ENCODE data around the gene KLHL10. TPM values are rescaled to one million over a fixed set of nuclear protein-coding genes. Genes with fewer than 3 reads are reported as not detected.

Gene KLHL10
- total and polyA plus RNA-seq, 3 experiments from 2014 or later = 0.24 TPM; not detected in 2

GRCh38 chr17:41882756-41883155 is 45.1 kb downstream of the KLHL10 start:
- Histone ChIP-seq H3K4me1 (ENCODE audit: insufficient read depth, low read length) (no peaks in the 10 kb centered on the region), H3K9me3 (ENCODE audit: low read length) (no peaks in the 10 kb centered on the region), H3K27ac (ENCODE audit: low read depth, low read length) (no peak overlapping the region), H3K4me3 (ENCODE audit: low read length) (no peak overlapping the region), H3K27me3 (ENCODE audit: insufficient read depth, low read length, poor library complexity, severe bottlenecking) (no peaks in the 10 kb centered on the region), H3K36me3 (ENCODE audit: insufficient read depth, low read length) (peaks cover 50% of the 10 kb centered on the region)
- POLR2A ChIA-PET = no interaction called here
- Mint-ChIP-seq H3K4me1 (peaks cover 0 to 5% (median 0%) of the 10 kb centered on the region in 3 donors), H3K4me3 (no peak overlapping the region), H3K9me3 (no peaks in the 10 kb centered on the region), H3K27me3 (peaks cover 0 to 2% of the 10 kb centered on the region in 2 donors), H3K27ac (no peak overlapping the region), H3K36me3 (peaks cover 20 to 85% (median 26%) of the 10 kb centered on the region in 3 donors)
- no peak for DNase-seq
- CTCF ChIA-PET = no interaction called here

GRCh38 chr17:41885733-41886132 is 48.1 kb downstream of the KLHL10 start:
- Histone ChIP-seq H3K4me3 (ENCODE audit: low read length) (no peak overlapping the region), H3K36me3 (ENCODE audit: insufficient read depth, low read length) (peaks cover 37% of the 10 kb centered on the region), H3K9me3 (ENCODE audit: low read length) (no peaks in the 10 kb centered on the region), H3K27me3 (ENCODE audit: insufficient read depth, low read length, poor library complexity, severe bottlenecking) (no peaks in the 10 kb centered on the region), H3K27ac (ENCODE audit: low read depth, low read length) (no peak overlapping the region), H3K4me1 (ENCODE audit: insufficient read depth, low read length) (no peaks in the 10 kb centered on the region)
- Mint-ChIP-seq H3K27me3 (no peaks in the 10 kb centered on the region), H3K27ac (peak overlapping the region in 1 of 8 donors; percentile 8), H3K4me3 (no peak overlapping the region), H3K9me3 (no peaks in the 10 kb centered on the region), H3K36me3 (peaks cover 20 to 84% (median 23%) of the 10 kb centered on the region in 3 donors), H3K4me1 (peaks cover 0 to 5% (median 0%) of the 10 kb centered on the region in 3 donors)
- POLR2A ChIA-PET = no interaction called here
- DNase-seq = no peak
- CTCF ChIA-PET = interaction anchor here (0.6 kb wide), 1 partner anchor 74 kb away, joined by 3 read pairs; the partner anchor contains the start of gene P3H4

DNA sequence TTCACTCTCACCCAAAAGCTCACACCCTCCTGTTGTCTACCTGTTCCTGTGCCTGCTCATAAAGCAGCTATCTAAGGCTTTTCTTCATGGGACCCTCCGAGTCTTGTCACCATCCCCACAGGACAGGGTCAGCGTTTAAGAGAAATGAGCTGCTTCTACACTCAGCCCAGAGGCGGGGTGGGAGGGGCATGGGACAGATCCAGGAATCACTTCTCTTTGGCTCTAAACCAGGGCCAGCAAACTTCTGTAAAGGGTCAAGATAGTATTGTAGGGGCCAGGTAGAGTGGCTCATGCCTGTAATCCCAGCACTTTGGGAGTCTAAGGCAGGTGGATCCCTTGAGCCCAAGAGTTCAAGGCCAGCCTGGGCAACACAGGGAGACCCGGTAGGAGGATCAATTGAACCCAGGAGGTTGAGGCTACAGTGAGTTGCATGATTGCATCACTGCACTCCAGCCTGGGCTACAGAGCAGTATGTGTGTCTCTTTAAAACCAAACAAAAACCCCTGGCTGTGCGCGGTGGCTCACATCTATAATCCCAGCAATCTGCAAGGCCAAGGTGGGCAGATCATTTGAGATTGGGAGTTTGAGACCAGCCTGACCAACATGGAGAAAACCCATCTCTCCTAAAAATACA is 50.8 kb downstream of the KLHL10 start:
- POLR2A ChIA-PET = interaction anchor here (0.6 kb wide), 1 partner anchor 51 kb away, joined by 4 read pairs; the partner anchor contains the start of gene KLHL10
- Mint-ChIP-seq H3K9me3 (no peaks in the 10 kb centered on the region), H3K27ac (peak overlapping the region in 2 of 8 donors; percentile 36 to 49), H3K36me3 (peaks cover 15 to 85% (median 25%) of the 10 kb centered on the region in 3 donors), H3K27me3 (no peaks in the 10 kb centered on the region), H3K4me1 (no peaks in the 10 kb centered on the region), H3K4me3 (no peak overlapping the region)
- Histone ChIP-seq H3K9me3 (ENCODE audit: low read length) (no peaks in the 10 kb centered on the region), H3K27me3 (ENCODE audit: insufficient read depth, low read length, poor library complexity, severe bottlenecking) (no peaks in the 10 kb centered on the region), H3K36me3 (ENCODE audit: insufficient read depth, low read length) (peaks cover 51% of the 10 kb centered on the region), H3K27ac (ENCODE audit: low read depth, low read length) (no peak overlapping the region), H3K4me1 (ENCODE audit: insufficient read depth, low read length) (no peaks in the 10 kb centered on the region), H3K4me3 (ENCODE audit: low read length) (no peak overlapping the region)
- no peak for DNase-seq
- CTCF ChIA-PET = no interaction called here

- Histone ChIP-seq H3K4me3 (ENCODE audit: low read length) (no peak overlapping the region), H3K27me3 (ENCODE audit: insufficient read depth, low read length, poor library complexity, severe bottlenecking) (no peaks in the 10 kb centered on the region), H3K27ac (ENCODE audit: low read depth, low read length) (no peak overlapping the region), H3K36me3 (ENCODE audit: insufficient read depth, low read length) (peaks cover 45% of the 10 kb centered on the region), H3K9me3 (ENCODE audit: low read length) (no peaks in the 10 kb centered on the region), H3K4me1 (ENCODE audit: insufficient read depth, low read length) (no peaks in the 10 kb centered on the region)
- H3K27me3 Mint-ChIP-seq = no peaks in the 10 kb centered on the region
- H3K9me3 Mint-ChIP-seq = no peaks in the 10 kb centered on the region
- CTCF ChIA-PET = no interaction called here
- no peaks in the 10 kb centered on the region for H3K4me1 Mint-ChIP-seq
- POLR2A ChIA-PET = no interaction called here
- peaks cover 14 to 80% (median 18%) of the 10 kb centered on the region in 3 donors for H3K36me3 Mint-ChIP-seq
- DNase-seq = no peak
- H3K4me3 Mint-ChIP-seq = no peak overlapping the region
- H3K27ac Mint-ChIP-seq = peak overlapping the region in 2 of 8 donors; percentile 26 to 70
Observed at GRCh38 chr17:41891135-41892020, 53.8 kb downstream of the KLHL10 start.

GRCh38 chr17:41892021-41892376 is 54.4 kb downstream of the KLHL10 start:
- no peaks in the 10 kb centered on the region for H3K4me1 ChIP-seq (ENCODE audit: insufficient read depth, low read length)
- H3K9me3 Mint-ChIP-seq = no peaks in the 10 kb centered on the region
- H3K27me3 Mint-ChIP-seq = no peaks in the 10 kb centered on the region
- H3K36me3 Mint-ChIP-seq = peaks cover 14 to 82% (median 19%) of the 10 kb centered on the region in 3 donors
- no peak overlapping the region for H3K4me3 Mint-ChIP-seq
- no peaks in the 10 kb centered on the region for H3K27me3 ChIP-seq (ENCODE audit: insufficient read depth, low read length, poor library complexity, severe bottlenecking)
- no peak overlapping the region for H3K4me3 ChIP-seq (ENCODE audit: low read length)
- H3K9me3 ChIP-seq (ENCODE audit: low read length) = no peaks in the 10 kb centered on the region
- no peak overlapping the region for H3K27ac ChIP-seq (ENCODE audit: low read depth, low read length)
- no peak for DNase-seq
- POLR2A ChIA-PET = no interaction called here
- H3K27ac Mint-ChIP-seq = peak overlapping the region in 3 of 8 donors; percentile 26 to 70 (median 60)
- peaks cover 49% of the 10 kb centered on the region for H3K36me3 ChIP-seq (ENCODE audit: insufficient read depth, low read length)
- CTCF ChIA-PET = no interaction called here
- no peaks in the 10 kb centered on the region for H3K4me1 Mint-ChIP-seq

- no peak overlapping the region for H3K4me3 ChIP-seq (ENCODE audit: low read length)
- H3K27ac ChIP-seq (ENCODE audit: low read depth, low read length) = no peak overlapping the region
- Mint-ChIP-seq H3K27me3 (no peaks in the 10 kb centered on the region), H3K36me3 (peaks cover 5 to 82% (median 17%) of the 10 kb centered on the region in 3 donors), H3K4me1 (no peaks in the 10 kb centered on the region), H3K9me3 (no peaks in the 10 kb centered on the region), H3K27ac (no peak overlapping the region), H3K4me3 (no peak overlapping the region)
- H3K9me3 ChIP-seq (ENCODE audit: low read length) = no peaks in the 10 kb centered on the region
- DNase-seq = no peak
- no peaks in the 10 kb centered on the region for H3K4me1 ChIP-seq (ENCODE audit: insufficient read depth, low read length)
- peaks cover 45% of the 10 kb centered on the region for H3K36me3 ChIP-seq (ENCODE audit: insufficient read depth, low read length)
- POLR2A ChIA-PET = no interaction called here
- CTCF ChIA-PET = interaction anchor here (1.0 kb wide), 1 partner anchor 91 kb away, joined by 3 read pairs; no protein-coding TSS in a partner anchor
- H3K27me3 ChIP-seq (ENCODE audit: insufficient read depth, low read length, poor library complexity, severe bottlenecking) = no peaks in the 10 kb centered on the region
Observed at GRCh38 chr17:41893384-41893783, 55.8 kb downstream of the KLHL10 start.

DNA sequence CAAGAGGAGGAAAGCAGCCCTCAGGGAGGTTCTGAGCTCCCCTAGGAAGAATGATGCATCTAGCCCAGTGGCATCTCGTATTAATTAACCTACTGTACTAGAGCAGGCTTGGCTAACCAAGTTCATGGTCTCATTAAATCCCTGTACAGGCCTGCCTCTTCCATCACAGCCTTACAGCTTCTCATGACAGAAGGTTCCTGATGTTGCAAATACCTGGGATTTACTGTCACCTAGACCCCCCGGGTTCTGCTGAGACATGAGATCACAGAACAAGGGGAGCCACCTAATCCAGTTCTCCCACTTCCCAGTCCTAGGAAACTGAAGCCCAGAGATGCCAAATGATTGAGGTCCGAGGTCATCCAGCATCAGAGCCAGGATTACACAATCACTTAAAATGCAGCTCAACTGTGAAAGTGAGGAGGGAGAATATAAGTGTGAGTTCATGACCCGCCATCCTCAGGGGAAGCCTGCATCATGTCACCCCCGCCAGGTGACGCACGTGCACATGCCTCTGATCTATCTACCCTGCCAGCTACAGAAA is 57.2 kb downstream of the KLHL10 start:
- Mint-ChIP-seq H3K4me3 (no peak overlapping the region), H3K9me3 (no peaks in the 10 kb centered on the region), H3K27me3 (no peaks in the 10 kb centered on the region), H3K4me1 (peaks cover 0 to 3% (median 0%) of the 10 kb centered on the region in 3 donors), H3K27ac (peak overlapping the region in 2 of 8 donors; percentile 53 to 73), H3K36me3 (peaks cover 8 to 83% (median 17%) of the 10 kb centered on the region in 3 donors)
- no peak for DNase-seq
- H3K27ac ChIP-seq (ENCODE audit: low read depth, low read length) = no peak overlapping the region
- ChIA-PET CTCF (no interaction called here), POLR2A (no interaction called here)
- no peaks in the 10 kb centered on the region for H3K4me1 ChIP-seq (ENCODE audit: insufficient read depth, low read length)
- H3K4me3 ChIP-seq (ENCODE audit: low read length) = no peak overlapping the region
- H3K27me3 ChIP-seq (ENCODE audit: insufficient read depth, low read length, poor library complexity, severe bottlenecking) = no peaks in the 10 kb centered on the region
- H3K9me3 ChIP-seq (ENCODE audit: low read length) = no peaks in the 10 kb centered on the region
- H3K36me3 ChIP-seq (ENCODE audit: insufficient read depth, low read length) = peaks cover 41% of the 10 kb centered on the region

DNA sequence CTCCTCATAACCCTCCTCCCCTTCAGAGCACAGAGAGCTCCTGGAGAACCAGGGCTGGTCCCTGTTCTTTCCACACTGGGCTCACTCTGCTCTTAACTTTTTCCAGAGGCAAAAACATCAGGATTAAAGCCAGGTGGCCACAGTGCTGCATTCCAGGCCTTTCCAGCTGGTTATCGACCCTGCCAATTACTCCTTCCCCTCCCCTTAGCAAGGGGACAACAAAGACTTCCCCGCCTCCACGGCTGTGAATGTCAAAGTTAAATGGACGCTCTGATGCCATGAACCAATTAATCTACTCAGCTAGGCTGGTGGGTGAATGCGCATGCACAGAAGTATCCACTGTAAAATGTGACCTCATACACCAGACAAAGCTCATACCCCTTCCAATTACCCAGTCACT is 58.0 kb downstream of the KLHL10 start:
- H3K27ac Mint-ChIP-seq = peak overlapping the region in 2 of 8 donors; percentile 64 to 73
- Histone ChIP-seq H3K27me3 (ENCODE audit: insufficient read depth, low read length, poor library complexity, severe bottlenecking) (no peaks in the 10 kb centered on the region), H3K9me3 (ENCODE audit: low read length) (no peaks in the 10 kb centered on the region), H3K36me3 (ENCODE audit: insufficient read depth, low read length) (peaks cover 41% of the 10 kb centered on the region), H3K4me3 (ENCODE audit: low read length) (no peak overlapping the region), H3K4me1 (ENCODE audit: insufficient read depth, low read length) (no peaks in the 10 kb centered on the region), H3K27ac (ENCODE audit: low read depth, low read length) (no peak overlapping the region)
- ChIA-PET POLR2A (no interaction called here), CTCF (no interaction called here)
- no peak for DNase-seq
- no peaks in the 10 kb centered on the region for H3K27me3 Mint-ChIP-seq
- H3K36me3 Mint-ChIP-seq = peaks cover 8 to 83% (median 17%) of the 10 kb centered on the region in 3 donors
- no peak overlapping the region for H3K4me3 Mint-ChIP-seq
- peaks cover 0 to 3% (median 0%) of the 10 kb centered on the region in 3 donors for H3K4me1 Mint-ChIP-seq
- no peaks in the 10 kb centered on the region for H3K9me3 Mint-ChIP-seq
